HPDE6-E6E7 (cell line): ENCODE data around the gene RNF32.
"Not testable (repeated sequence)": the region's sequence is repeated elsewhere in the genome, so short reads cannot be mapped to it uniquely, and the experiment has no call there.

Experiments used
- DNase-seq: peaks from one replicate; pipeline ENCODE4 v3.0.0; 2011; ENCODE audit warnings: missing footprints; ENCODE audit errors: extremely low spot score

The RNF32 gene

GRCh38 chr7:156642306-156643045 is 1.9 kb downstream of the RNF32 start:
- no peak for DNase-seq

GRCh38 chr7:156647330-156647729 is 6.8 kb downstream of the RNF32 start:
- DNase-seq: not testable (repeated sequence)

- no peak for DNase-seq
Measured at GRCh38 chr7:156650042-156650441, 9.5 kb downstream of the RNF32 start.

- DNase-seq: no peak
Measured at GRCh38 chr7:156651474-156651873, 10.9 kb downstream of the RNF32 start.

DNA sequence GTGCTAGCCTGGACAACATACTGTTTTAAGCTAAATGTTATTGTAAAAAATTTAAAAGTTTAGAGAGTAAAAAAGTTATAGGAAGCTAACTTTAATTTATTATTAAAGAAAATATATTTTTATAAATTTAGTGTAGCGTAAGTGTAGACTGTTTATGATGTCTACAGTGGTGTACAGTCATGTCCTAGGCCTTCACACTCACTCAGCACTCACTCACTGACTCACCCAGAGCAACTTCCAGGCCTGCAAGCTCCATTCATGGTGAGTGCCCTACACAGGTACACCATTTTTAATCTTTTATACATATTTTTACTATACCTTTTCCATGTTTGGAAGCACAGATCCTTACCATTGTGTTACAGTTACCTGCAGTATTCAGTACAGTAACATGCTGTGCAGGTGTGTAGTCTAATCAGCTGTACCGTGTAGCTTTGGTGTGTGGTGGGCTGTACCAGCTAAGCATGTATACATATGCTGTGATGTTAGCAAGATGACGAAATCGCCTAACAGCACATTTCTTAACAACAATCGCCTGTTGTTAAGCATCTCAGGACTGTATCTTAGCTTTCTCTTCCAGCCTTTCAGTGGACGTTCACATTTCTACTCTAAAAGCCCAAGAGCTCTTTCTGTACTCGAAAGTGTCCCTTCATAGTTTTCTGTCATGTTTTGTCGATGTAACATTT is 12.5 kb downstream of the RNF32 start:
- DNase-seq: no peak

DNA sequence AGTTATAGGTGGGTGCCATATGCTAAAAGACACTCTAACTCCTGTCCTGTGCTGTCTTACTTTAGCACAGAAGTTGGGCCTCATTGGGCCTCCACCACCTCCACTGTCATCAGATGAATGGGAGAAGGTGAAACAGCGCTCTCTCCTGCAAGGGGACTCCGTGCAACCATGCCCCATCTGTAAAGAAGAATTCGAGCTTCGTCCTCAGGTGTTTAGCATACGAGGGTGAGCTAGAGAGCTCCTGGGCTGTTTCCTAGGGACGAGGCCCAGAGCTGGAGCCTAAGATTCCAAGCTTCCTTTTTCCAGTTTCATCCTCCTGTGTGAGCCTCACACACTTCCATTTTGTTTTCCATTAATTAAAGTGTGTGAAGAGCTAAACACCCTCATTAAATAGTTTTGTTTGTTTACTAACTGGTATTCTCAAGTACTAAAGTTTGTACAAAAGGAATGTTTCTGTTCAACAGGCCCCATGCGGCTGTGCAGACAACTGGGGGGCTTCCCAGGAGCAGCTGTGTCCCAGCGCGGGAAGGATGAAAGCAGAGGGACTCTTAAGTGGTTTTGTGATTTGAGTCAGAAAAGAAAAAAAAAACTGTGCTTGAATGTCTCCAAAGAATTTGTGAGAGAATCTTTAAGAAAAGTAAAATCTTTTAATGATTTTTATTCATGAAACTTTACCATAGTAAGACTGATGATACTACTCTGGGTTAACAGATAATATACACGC is 14.1 kb downstream of the RNF32 start:
- DNase-seq: no peak

DNA sequence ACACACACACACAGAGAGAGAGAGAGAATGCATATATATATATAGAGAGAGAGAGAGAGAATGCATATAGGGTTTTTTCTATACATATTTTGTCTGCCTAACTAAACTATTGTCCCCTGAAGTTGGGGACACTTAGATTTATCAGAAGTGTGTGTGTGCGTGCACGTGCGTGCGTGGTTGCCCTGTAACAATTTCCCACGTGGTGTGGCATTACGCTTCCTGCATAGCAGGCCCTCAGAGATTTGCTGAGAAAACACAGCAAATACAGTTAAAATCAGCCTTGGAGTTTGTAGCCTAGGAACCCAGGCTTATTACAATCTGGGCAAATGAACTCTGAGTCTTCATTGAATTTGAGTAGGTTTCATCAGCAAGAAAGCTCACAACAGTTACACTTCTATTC is 14.7 kb downstream of the RNF32 start:
- DNase-seq: no peak

DNA sequence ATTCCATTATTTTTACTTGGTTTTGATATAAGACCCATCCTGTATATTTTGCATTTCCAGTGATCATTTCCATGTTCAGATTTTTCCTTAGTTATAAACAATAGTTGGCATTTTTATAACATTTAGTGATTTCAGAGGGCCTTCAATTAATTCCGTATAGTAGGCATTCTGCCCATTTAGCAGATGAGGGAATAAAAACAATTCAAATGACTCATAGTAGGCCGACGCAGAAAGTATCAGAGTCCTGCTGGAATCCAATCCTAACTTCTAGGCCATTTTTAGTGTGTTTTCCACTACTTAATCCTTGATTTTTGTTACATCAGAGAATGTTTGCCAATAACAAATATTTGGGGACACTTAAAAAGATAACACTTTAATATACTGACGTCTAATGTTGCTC is 15.4 kb downstream of the RNF32 start:
- DNase-seq: no peak

DNA sequence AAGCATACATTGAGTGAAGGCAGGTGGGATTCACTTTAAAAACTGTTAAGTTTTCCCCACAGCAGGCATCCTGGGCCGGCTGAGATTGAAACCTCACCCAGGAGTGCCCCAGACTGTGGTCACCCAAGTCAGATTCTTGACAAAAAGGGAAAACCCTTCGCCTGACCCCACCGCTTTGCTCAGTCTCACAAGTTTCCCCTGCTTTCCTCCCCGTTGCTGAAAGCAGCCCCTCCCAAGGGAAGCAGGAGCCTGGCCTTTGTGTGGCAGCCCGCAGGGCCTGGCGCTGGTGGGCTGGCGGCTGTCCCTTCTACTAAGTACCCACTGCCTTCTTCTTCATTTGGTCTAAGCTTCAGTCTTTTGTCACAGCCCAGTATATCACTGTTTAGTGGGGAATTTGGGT is 16.0 kb downstream of the RNF32 start:
- no peak for DNase-seq

- no peak for DNase-seq
Measured at GRCh38 chr7:156657681-156658080, 17.1 kb downstream of the RNF32 start.

DNA sequence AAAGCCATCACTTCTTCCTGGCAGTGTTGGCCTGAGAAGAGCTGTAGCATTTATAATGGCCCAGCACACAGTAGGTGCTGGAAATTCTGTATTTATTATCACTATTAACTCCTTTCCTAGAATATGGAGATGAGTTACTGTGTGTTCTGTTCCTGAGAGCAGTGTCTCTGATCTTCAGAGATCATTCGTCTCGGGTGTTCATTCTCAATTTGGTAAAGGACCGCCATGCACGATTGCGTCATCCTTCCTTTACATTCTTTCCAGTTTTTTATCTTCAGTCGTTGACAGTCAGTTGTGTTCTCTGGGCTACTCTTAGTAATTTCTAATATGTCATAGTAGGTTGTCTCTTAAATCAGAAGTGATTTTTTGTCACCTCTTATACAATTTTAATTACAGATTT is 18.6 kb downstream of the RNF32 start:
- no peak for DNase-seq

- DNase-seq: no peak
Measured at GRCh38 chr7:156659961-156660360, 19.4 kb downstream of the RNF32 start.

- no peak for DNase-seq
Measured at GRCh38 chr7:156661637-156662036, 21.1 kb downstream of the RNF32 start.

DNA sequence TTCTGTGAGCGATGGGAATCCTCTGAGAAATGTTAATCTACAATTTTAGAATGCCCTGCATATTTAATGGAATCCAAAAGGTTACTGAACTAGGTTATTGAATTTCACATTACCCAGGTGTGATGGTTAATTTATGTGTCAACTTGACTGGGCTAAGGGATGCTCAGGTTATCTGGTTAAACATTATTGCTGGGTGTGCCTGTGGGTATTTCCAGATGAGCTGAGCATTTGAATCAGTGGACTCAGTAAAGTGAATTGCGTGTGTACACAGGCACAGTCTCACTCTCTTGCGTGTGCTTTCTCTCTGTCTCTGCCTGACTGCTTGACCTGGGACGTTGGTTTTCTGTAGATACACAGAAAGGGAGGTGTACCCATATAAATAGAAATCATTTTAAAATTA is 21.7 kb downstream of the RNF32 start:
- DNase-seq: no peak

DNA sequence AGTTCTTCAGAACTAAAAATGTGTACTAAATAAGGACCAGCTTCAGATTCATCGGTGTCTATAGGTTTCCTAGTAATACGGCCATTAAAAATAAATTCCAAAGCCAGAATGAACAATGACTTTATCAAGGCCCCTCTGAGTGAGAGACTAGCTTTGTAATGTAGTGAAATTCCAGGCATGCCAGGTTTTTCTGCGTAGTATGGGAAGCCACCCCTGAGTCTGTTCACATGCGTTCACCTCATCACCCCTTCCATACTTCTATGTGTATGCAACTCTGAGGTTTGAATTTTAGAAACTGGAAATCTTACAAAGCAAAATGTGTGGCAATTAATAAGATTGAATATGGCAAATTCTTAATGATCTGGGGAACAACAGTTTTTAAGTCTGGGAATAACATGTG is 24.5 kb downstream of the RNF32 start:
- DNase-seq: no peak

DNA sequence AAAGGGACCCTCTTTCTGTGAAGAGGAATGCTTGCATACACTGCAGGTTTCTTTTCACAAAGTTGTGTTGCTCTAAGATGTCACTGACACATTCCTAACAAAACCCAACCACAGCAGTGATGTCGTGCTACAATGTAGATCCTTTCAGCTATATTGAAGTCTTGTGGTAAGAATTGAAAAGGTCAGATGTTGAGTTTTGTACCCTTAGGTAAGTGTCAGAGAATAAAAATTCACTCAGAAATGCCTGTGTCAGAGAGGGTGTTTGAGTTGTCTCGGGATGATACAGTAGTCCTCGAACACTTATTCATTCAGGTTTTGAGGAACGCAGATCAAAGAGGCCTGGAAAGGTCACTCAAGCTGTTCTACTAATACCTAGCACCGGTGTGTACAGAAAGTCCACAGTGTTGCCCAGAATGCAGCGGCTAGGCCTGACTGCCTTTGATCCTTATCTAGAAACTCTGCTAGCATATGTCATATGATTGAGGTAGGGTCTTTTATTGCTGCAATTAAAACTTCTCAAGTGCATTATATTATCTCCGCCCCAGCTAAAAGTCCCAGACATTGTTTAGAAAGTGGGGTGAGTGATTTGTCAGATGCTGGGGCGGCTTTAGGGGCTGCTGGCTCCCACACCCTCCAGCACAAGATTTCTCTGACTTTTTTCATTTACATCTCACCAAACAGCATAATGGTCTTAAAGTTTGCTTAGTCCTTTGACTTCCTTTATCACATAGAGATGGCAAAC is 26.0 kb downstream of the RNF32 start:
- no peak for DNase-seq

DNA sequence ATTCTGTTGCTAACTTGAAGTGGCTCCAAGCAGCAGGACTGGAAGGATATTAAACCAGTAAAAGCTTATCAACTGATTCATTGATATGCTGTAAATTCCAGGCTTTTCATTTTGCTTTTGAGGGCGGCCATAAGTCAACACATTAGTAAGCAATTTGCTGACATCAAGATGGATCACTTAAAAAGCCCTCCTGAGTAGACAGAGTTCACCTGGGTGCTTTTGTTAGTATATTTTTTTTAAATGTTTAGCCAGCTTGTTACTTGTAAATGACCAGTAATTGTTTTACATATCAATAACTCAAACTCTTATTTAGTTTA is 26.5 kb downstream of the RNF32 start:
- DNase-seq: no peak

DNA sequence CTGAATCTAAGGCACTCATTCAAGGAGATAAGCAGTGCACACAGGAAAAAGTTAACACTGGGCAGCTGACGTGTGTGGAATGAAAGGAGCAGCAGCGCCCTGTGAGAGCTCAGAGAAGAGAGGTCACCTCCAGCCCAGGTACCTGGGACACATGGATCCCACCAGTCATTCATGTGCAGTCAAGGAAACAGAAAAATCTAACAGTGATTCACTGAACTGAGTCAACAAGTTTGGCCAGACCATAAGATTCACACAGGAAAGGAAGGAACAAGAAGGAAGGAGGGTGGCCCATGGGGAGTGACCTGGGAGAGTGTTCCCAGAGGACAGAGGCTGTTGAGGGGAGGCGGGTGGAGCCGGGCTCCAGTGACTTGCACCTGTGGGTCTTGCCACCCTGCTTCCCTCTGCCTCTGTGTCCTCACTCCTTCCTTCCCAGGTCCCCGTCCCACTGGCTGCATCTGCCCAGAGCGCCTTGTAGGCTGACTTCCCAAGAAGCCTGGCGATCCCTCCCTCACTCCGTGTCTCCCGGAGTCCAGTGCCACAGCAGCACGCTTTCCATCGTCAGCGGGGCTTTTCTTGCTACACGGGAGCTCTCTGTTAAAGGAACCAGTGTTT is 27.7 kb downstream of the RNF32 start:
- no peak for DNase-seq

GRCh38 chr7:156669035-156669828 is 28.7 kb downstream of the RNF32 start:
- DNase-seq: no peak

DNA sequence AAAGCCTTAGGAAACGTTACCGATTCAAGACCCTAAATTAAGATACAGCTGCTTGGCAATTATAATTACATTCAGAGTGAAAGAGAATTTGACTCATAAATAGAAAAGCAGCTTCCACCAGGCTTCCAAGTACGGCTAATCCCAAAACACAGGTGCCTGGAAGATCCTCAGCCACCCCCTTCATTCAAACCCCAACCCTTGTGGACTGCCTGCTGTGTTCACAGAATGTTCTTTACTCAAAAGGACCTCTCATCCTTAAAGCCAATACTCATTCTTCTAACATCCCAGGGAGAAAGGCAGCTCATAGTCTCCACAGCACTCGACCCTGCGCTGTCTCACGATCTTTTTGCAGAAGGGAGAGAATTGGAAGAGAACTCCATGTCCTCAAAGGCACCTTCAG is 32.9 kb downstream of the RNF32 start:
- no peak for DNase-seq

DNA sequence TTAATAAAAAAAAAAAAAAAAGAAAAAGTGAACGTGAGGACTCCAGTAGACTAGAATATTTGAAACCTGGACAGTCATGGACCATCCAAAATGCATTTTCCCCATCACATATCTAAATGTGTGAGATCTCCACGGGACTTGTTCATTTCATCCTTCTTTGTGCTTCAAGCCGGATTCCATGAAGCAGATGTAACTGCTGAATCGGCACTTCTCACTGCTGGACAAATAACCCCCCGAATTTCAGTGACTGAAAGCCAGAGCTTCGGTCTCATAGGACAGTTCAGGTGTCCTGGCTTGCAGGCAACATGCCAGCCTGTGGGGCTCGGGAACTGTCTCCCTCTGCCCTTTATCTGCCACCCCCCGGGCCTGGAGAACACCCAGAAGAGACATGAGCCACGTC is 33.3 kb downstream of the RNF32 start:
- no peak for DNase-seq
